Measurements from ENCODE around the gene RCBTB2.

RCBTB2 gene

DNA sequence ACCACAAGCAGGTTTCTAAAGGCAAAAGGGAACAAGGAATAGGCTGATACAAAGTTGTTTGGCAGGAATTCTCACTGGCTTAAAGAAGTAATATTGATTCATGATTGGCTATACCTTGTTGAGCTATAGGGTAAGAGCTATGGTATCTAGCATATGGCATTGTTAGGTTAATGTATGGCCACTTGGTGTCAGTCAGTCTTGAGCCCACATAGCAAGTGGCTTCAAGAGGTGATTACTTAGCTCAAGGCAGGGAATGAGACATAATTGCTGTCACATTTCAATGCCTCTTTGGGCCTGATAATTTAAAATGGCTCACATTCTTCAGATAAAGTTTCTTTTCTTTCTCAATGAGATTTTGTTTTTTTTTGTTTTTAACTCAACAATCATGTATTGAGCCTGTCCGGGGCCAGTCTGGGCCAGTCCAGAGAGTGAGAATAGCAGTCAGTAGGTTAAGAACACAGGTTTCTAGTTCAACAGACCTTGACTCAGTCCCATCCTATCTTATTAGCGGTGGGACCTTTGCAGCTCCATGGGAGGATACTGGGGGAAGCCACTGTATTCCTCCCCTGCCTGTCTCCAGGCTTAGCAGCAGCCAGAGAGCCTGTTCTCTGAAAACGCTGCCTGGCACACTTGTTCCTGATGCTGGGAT lies 45.8 kb upstream of the RCBTB2 start:
- Histone ChIP-seq H3F3A (ENCODE audit: low read depth) (no peaks in the 10 kb centered on the region), H3K4me3 (ENCODE audit: low read length, poor library complexity, severe bottlenecking) (no peak overlapping the region), H3K9ac (ENCODE audit: low read depth, low read length, poor library complexity, severe bottlenecking) (no peak overlapping the region), H4K20me1 (ENCODE audit: insufficient read depth, low read length, poor library complexity, severe bottlenecking) (no peaks in the 10 kb centered on the region), H3K36me3 (ENCODE audit: insufficient read depth, low read length) (no peaks in the 10 kb centered on the region), H3K4me1 (ENCODE audit: insufficient read depth, low read length, poor library complexity, severe bottlenecking) (peaks cover 21% of the 10 kb centered on the region), H3K4me2 (ENCODE audit: low read depth, low read length, poor library complexity, severe bottlenecking) (no peak overlapping the region), H3K9me2 (replicated peaks; ENCODE audit: low read depth, low read length) (no peaks in the 10 kb centered on the region), H3K9me3 (ENCODE audit: insufficient read depth, low read depth, low read length) (no peaks in the 10 kb centered on the region), H3K27me3 (ENCODE audit: insufficient read depth, low read length, poor library complexity, severe bottlenecking) (no peaks in the 10 kb centered on the region), H3K79me2 (ENCODE audit: insufficient read depth, low read length) (no peaks in the 10 kb centered on the region), H2AFZ (ENCODE audit: low read length) (no peak overlapping the region)
- TF ChIP-seq EZH2phosphoT487 (IDR thresholded peaks at IDR 0.05; ENCODE audit: borderline replicate concordance): no peak
- TF ChIP-seq, protein P1, sequence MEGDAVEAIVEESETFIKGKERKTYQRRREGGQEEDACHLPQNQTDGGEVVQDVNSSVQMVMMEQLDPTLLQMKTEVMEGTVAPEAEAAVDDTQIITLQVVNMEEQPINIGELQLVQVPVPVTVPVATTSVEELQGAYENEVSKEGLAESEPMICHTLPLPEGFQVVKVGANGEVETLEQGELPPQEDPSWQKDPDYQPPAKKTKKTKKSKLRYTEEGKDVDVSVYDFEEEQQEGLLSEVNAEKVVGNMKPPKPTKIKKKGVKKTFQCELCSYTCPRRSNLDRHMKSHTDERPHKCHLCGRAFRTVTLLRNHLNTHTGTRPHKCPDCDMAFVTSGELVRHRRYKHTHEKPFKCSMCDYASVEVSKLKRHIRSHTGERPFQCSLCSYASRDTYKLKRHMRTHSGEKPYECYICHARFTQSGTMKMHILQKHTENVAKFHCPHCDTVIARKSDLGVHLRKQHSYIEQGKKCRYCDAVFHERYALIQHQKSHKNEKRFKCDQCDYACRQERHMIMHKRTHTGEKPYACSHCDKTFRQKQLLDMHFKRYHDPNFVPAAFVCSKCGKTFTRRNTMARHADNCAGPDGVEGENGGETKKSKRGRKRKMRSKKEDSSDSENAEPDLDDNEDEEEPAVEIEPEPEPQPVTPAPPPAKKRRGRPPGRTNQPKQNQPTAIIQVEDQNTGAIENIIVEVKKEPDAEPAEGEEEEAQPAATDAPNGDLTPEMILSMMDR (conservative IDR thresholded peaks at IDR 0.05; ENCODE audit: low read length): no peak; the same call in 1 of the 2 replicates

DNA sequence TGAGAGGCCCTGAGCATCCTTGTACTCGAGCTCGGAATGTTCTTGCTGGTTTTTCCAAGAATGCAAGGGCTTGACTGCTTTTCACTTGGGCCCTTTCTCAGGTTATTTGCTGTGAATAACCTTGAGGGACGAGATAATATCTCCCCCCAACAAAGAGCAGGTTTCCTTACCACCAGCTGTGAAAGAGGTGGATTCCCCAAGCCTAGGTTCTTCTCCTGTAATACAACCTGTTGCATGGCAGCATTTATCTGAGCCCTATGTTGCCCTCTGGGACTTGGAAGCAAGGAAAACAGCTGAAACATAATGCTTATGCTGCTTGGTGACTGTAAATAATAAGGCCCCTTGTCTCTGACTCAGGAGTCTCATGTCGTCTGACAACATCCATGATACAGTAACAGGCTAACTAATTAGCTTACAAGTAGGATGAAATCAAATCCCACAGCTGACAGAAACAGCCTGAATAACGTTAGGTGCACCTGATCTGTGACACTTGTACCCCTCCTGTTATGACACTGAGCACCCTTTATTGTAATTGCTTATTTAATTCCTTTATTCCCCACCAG lies 43.6 kb upstream of the RCBTB2 start:
- Histone ChIP-seq H3K9me2 (replicated peaks; ENCODE audit: low read depth, low read length) (no peaks in the 10 kb centered on the region), H3K4me3 (ENCODE audit: low read length, poor library complexity, severe bottlenecking) (no peak overlapping the region), H2AFZ (ENCODE audit: low read length) (no peak overlapping the region), H3K9ac (ENCODE audit: low read depth, low read length, poor library complexity, severe bottlenecking) (no peak overlapping the region), H3K4me2 (ENCODE audit: low read depth, low read length, poor library complexity, severe bottlenecking) (no peak overlapping the region), H3F3A (ENCODE audit: low read depth) (no peaks in the 10 kb centered on the region), H3K79me2 (ENCODE audit: insufficient read depth, low read length) (no peaks in the 10 kb centered on the region), H4K20me1 (ENCODE audit: insufficient read depth, low read length, poor library complexity, severe bottlenecking) (no peaks in the 10 kb centered on the region), H3K9me3 (ENCODE audit: insufficient read depth, low read depth, low read length) (no peaks in the 10 kb centered on the region), H3K36me3 (ENCODE audit: insufficient read depth, low read length) (no peaks in the 10 kb centered on the region), H3K4me1 (ENCODE audit: insufficient read depth, low read length, poor library complexity, severe bottlenecking) (peaks cover 28% of the 10 kb centered on the region), H3K27me3 (ENCODE audit: insufficient read depth, low read length, poor library complexity, severe bottlenecking) (no peaks in the 10 kb centered on the region)
- TF ChIP-seq, protein P1 (conservative IDR thresholded peaks at IDR 0.05; ENCODE audit: low read length): no peak
- TF ChIP-seq EZH2phosphoT487 (IDR thresholded peaks at IDR 0.05; ENCODE audit: borderline replicate concordance): no peak

DNA sequence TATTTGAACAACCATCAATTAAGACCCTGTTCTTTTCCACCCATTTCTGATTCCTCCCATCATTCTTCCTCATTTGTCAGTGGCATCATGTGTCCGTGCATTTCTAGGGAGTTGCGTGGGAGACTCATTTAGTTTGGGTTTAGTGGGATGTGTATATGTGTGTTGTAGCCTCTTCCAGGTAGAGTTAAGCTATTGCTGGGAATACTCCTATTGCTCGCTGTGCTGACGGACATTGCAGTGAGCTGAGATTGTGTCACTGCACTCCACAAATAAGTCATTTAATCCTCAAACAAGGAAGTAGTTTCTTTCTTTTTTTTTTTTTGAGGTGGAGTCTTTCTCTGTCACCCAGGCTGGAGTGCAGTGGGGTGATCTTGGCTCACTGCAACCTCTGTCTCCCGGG lies 42.2 kb upstream of the RCBTB2 start:
- no peaks in the 10 kb centered on the region for H3K9me3 ChIP-seq (ENCODE audit: insufficient read depth, low read depth, low read length)
- H3K9me2 ChIP-seq (replicated peaks; ENCODE audit: low read depth, low read length): no peaks in the 10 kb centered on the region
- no peaks in the 10 kb centered on the region for H3K36me3 ChIP-seq (ENCODE audit: insufficient read depth, low read length)
- H3K79me2 ChIP-seq (ENCODE audit: insufficient read depth, low read length): no peaks in the 10 kb centered on the region
- no peaks in the 10 kb centered on the region for H3K27me3 ChIP-seq (ENCODE audit: insufficient read depth, low read length, poor library complexity, severe bottlenecking)
- no peak overlapping the region for H3K4me2 ChIP-seq (ENCODE audit: low read depth, low read length, poor library complexity, severe bottlenecking)
- H4K20me1 ChIP-seq (ENCODE audit: insufficient read depth, low read length, poor library complexity, severe bottlenecking): no peaks in the 10 kb centered on the region
- H2AFZ ChIP-seq (ENCODE audit: low read length): no peak overlapping the region
- no peaks in the 10 kb centered on the region for H3F3A ChIP-seq (ENCODE audit: low read depth)
- H3K4me3 ChIP-seq (ENCODE audit: low read length, poor library complexity, severe bottlenecking): no peak overlapping the region
- peaks cover 40% of the 10 kb centered on the region for H3K4me1 ChIP-seq (ENCODE audit: insufficient read depth, low read length, poor library complexity, severe bottlenecking)
- TF ChIP-seq, protein P1 (conservative IDR thresholded peaks at IDR 0.05; ENCODE audit: low read length): no peak
- no peak for TF ChIP-seq EZH2phosphoT487 (IDR thresholded peaks at IDR 0.05; ENCODE audit: borderline replicate concordance)
- H3K9ac ChIP-seq (ENCODE audit: low read depth, low read length, poor library complexity, severe bottlenecking): no peak overlapping the region

Data from Loucy (cell line).